HS-27A (cell line): Measurements from ENCODE around the gene NTN3.
"Not testable (repeated sequence)": the region's sequence is repeated elsewhere in the genome, so short reads cannot be mapped to it uniquely, and the experiment has no call there.

Source experiments
- DNase-seq: peaks from one replicate; pipeline ENCODE4 v3.0.0-alpha.2; 2012; ENCODE audit warnings: low read depth, missing footprints

Gene NTN3

DNA sequence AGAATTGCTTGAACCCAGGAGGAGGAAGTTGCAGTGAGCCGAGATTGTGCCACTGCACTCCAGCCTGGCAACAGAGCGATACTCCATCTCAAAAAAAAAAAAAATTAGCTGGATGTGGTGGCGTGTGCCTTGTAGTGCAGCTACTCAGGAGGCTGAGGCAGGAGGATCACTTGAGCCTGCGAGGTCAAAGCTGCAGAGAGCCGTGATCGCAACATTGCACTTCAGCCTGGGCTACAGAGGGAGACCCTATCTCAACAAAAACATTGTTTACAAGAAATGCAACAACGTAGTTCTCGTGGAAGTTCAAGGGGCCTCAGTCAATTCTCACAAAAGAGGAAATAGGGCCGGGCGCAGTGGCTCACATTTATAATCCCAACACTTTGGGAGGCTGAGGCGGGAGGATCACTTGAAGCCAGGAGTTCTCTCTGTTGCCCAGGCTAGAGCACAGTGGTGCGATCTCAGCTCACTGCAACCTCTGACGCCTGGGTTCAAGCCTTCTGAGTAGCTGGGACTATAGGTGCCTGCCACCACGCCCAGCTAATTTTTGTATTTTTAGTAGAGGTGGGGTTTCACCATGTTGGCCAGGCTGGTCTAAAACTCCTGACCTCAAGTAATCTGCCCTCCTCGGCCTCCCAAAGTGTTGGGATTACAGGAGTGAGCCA is 29.8 kb upstream of the NTN3 start:
- not testable (repeated sequence) for DNase-seq

DNA sequence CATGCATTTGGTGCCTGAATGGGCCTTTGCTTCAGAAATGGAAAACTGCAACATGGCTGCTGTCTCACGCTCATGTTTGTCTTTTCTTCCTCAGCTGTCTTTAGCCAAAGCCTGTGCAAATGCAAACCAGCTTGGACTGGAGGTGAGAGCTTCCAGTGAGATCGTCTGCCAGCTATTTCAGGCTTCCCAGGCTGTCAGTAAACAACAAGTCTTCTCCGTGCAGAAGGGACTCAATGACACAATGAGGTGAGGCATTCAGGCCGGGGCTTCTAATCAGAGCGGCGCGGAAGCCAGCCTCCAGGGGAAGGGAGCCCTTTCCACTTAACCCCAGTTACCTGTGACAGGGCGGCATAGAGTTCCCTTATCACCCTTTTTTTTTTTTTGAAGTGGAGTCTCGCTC is 27.5 kb upstream of the NTN3 start:
- DNase-seq: no peak

DNA sequence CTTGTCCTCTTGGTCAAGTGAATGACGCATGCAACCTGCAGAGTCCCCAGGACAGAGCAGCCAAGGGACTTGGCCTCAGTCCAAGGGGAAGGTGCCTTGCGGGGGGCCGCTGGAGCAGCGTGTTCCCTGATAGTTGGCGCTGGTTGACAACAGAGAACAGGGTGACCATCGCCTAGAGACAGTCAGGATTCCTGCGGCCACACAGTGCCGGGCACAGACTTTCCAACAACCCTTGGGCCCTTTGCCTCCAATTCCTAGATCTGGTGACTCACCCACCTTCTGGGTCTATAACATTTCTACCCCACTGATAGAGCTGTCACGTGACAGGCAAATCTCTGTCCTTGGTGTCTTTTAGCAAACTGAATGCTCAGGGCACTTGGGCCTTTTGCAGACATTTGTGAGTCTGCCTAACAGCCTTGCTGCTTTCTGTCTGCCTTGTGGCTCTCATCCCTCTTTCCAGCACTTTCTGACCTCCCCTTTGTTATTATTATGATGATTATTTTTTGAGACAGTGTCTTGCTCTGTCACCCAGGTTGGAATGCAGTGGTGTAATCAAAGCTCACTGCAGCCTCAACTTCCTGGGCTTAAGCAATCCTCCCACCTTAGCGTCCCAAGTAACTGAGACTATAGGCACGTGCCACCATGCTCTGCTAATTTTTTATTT is 23.0 kb upstream of the NTN3 start:
- no peak for DNase-seq

DNA sequence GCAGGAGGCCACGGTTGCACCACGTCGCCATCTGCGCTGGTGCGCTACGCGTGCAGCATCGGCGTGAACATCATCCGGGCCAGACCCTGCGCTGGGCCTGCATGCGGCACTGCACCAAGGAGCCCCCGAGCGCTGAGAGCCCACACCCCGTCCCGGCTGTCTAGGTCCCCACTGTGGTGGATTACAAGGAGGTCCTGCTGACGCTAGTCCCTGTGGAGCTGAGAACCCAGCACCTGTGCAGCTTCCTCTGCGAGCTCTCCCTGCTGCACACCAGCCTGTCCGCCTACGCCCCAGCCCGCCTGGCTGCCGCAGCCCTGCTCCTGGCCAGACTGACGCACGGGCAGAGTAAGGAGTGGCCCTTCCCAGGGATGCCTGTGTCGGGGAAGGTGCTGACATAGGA is 22.0 kb upstream of the NTN3 start:
- no peak for DNase-seq

DNA sequence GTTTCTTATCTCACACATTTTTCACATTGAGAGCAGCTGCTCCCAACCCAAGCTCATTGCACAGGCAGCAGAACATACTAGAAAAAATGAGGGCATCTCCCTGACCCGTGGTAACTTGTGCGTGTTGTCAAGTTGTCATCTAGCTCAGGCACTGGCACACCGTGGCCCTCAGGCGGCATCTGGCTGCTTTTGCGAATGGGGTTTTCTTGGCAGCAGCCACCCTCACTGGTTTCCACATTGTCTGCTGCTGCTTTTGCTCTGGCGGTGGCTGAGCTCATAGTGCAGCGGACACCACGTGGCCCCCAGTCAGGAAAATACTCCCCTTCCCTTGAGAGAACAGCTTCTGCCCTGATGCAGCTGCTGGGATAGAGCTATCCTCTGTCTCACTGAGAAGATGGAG is 20.6 kb upstream of the NTN3 start:
- no peak for DNase-seq

DNA sequence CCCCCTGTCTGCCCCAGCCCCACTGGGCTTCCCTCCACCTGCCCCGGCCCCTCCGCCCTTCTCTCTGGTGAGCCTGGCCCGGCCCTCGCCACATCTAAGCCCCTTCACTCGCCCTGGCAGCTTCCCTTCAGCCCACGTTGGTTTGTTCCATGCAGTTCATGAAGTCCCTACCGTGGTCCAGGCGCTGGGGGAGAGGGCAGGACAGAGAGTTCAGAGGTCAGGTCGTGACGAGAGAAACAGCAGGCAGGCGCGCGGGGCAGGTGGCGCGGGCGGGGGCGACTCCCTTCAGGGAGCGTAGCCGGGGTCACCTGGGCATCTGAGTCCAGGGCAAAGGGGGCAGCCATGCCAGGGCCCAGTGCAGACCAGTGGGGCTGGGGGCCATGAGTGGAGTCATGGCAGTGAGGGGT is 20.1 kb upstream of the NTN3 start:
- no peak for DNase-seq

DNA sequence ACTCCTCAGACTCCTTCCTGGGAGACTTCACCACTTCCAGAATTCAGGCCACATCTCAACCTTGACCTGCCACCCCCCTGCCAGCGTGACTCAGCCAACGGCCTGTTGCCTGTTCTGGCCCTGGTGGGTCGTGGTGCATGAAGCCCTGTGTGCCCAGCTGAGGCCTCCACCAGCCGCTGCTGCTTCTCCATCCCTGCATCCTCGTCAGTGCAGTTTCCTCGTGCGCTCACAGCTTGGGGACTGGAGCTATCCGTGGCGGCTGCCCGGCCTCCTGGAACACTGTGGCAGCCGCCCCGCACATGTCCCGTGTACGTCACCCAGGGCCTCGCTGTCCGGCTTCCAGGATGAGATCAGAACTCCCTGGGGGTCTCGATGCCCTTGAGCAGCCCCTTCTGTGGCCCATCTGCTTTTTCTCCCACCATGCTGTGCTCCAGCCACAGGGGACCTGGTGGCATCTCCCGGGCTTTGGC is 19.2 kb upstream of the NTN3 start:
- DNase-seq: no peak

DNA sequence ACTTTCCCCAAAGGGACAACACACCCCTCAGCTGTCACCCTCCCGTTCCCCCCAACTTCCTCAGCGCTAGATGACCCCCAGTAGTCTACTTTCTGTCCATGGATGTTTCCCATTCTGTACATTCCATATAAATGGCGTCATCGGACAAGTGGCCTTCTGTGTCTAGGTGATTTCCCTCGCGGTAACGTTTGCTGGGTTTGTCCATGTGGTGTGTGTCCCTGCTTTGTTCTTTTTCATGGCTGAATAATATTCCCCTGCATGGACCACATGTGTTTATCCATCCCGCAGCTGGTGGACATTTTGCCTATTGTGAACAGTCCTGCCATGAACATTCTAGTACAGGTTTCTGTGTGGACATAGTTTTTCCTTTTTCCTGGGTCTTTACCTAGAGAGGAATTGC is 18.4 kb upstream of the NTN3 start:
- DNase-seq: no peak

DNA sequence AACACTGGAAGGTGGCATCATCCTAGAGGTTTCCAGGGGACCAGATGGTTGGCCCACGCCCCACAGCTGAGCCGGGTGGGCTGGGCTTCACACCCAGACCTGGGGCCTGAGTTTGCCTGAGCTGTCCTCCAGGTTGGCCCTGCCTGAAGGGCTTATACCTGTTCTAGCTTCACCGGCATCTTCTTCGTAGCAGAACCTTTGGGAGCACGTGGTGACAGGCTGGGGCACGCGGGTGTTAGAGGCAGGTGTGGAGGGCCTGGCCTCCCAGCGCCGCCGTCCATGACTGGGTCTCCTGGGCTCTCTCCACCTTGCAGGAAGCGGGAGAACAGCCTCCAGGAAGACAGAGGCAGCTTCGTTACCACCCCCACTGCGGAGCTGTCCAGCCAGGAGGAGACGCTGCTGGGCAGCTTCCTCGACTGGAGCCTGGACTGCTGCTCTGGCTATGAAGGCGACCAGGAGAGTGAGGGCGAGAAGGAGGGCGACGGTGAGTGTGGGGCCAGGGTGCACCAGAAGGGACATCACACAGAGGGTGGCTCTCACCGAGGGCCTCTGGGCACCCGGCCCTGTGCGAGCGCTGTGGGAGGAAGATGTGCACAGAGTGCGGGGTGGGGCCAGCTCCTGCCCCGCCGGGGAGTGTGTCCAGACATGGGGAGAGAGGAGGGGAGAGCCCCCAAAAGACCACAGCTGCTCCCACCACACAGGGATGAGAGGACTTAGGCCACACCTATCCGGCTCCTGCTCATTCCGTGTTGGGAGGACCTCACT is 15.8 kb upstream of the NTN3 start:
- no peak for DNase-seq

DNA sequence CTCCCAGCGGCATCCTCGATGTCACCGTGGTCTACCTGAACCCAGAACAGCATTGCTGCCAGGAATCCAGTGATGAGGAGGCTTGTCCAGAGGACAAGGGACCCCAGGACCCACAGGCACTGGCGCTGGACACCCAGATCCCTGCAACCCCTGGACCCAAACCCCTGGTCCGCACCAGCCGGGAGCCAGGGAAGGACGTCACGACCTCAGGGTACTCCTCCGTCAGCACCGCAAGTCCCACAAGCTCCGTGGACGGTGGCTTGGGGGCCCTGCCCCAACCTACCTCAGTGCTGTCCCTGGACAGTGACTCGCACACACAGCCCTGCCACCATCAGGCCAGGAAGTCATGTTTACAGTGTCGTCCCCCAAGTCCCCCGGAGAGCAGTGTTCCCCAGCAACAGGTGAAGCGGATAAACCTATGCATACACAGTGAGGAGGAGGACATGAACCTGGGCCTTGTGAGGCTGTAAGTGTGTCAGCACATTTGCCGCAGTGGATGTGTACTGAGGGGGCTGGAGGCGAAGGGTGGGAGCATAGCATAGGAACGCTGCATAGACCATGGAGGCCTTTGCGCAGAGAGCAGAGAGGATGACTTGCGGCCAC is 14.4 kb upstream of the NTN3 start:
- DNase-seq: no peak

DNA sequence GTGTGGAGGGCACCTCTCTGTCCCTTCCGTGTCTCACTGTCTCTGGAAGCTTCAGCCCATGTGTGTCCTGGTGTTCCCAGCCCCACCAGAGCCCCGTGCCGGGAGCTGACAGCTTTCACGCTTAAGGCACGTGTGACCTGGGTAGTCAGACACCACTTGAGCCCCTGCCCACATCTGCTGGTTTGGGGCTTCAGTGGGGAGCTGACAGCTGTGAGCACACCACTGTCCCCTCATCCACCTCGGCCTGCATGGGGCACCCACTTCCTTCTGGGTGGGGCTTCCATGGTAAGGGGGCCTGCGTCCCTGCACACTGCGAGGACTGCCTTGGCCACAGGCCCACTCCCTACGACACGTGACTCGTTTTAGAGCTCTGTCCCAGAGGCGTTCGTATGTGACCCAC is 13.8 kb upstream of the NTN3 start:
- no peak for DNase-seq

DNA sequence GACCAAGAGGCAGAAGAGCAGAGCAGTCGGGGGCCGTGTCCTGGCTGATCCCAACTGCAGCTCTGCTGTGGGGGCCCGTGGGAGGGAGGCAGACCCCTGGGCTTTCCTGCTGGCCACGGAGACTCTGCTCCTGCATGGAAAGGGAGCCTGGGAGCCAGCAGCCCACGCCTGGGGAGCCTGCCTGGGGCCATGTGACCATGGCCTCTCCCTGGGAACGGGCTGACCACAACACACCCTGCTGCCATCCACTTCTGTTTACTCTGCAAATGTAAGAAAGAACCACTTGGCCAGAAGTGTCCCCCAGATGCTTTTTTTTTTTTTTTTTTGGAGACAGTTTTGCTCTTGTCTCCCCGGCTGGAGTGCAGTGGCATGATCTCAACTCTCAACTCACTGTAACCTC is 13.2 kb upstream of the NTN3 start:
- no peak for DNase-seq

DNA sequence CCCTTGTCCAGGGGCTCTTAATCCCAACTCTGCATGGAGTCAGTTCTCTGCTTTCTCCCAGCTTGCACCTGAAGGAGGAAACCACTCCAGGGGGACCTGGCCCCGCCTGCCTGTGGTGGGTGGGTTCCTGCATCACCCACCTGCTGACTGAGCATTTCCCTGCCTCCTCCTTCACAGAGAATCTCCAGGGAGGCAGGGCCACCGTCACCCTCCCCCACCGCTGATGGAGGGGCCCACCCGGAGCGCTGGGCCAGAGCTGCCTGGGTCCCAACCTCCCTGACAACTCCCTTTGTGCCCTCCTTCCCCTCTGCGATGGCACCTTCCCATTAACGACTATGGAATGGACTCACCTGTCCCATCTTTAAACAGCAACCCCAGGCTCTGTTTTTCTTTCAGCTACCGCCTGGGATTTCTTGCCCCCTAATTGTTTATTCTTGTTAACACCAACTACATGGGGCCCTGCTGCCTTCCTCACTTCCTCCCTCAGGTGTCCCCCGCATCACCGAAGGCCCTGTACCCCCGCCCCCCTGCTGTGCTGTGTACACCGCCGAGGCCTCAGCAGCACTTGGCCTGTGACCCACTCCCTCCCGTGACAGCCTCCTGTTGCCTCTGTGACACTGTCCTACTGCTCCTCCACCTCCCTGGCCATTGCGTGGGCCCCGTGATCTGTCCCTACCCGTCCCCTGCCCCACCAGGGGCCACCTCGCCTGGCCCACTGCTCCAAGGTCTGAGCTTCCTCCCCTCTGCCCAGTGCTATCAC is 12.0 kb upstream of the NTN3 start:
- DNase-seq: no peak

DNA sequence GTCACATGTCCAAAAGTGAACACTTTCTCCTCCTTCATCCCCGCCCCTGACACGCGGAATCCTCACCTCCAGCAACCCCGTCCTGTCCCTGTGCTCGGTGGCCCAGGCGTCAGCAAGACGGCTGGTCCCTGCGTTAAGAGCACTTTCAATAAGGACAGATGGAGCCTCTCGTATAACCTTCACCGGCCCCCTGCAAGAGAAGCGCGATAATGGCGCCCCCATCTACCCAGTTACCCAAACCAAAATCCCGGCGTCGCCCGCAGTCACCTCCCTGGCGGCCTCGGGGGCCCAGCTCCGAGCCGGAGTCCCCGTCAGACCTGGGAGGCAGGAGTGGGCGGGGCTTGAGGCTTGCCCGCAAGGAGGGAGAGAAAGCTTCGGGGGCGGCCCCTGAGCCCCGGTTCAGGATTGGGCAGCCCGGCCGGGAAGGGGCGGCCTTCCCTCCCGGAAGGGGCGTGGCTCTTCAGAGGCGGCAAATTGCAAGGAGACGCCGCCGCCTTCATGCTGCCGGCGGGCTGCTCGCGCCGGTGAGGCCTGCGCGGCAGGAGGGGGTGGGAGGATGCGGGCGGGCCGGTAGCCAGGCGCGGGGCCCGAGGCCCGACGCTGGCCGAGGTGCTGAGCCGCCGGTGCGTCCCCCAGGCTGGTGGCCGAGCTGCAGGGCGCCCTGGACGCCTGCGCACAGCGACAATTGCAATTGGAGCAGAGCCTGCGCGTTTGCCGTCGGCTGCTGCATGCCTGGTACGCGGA is 11.3 kb upstream of the NTN3 start, which contains the start of gene TEDC2:
TSS of gene TEDC2 (plus strand) at position 463 of the 744 bp plus-strand sequence. CDS start at position 499, 36 bp downstream.
- DNase-seq: peak; percentile 73

DNA sequence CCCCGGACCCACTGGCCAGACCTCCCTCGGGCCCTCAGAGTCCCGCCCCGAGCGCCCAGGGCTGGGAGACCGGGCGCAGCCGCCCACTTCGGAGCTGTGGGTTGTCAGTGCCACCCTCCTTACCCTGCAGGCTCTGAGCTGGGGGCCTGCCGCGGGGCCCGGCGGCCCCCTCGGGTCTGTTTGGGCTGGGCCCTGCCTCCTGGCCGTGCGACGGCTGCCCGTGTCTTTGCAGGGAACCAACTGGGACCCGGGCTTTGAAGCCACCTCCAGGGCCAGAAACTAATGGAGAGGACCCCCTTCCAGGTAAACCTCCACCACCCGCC is 10.7 kb upstream of the NTN3 start:
- DNase-seq: no peak

DNA sequence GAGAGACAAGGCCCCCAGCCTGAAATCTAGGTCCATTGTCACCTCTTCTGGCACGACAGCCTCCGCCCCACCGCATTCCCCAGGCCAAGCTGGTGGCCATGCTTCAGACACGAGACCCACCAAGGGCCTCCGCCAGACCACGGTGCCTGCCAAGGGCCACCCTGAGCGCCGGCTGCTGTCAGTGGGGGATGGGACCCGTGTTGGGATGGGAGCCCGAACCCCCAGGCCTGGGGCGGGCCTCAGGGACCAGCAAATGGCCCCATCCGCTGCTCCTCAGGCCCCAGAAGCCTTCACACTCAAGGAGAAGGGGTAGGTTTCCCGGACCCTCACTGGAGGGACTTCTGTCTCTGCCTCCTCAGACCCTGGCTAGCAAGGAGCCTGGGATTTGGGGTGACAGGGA is 10.2 kb upstream of the NTN3 start:
- no peak for DNase-seq

DNA sequence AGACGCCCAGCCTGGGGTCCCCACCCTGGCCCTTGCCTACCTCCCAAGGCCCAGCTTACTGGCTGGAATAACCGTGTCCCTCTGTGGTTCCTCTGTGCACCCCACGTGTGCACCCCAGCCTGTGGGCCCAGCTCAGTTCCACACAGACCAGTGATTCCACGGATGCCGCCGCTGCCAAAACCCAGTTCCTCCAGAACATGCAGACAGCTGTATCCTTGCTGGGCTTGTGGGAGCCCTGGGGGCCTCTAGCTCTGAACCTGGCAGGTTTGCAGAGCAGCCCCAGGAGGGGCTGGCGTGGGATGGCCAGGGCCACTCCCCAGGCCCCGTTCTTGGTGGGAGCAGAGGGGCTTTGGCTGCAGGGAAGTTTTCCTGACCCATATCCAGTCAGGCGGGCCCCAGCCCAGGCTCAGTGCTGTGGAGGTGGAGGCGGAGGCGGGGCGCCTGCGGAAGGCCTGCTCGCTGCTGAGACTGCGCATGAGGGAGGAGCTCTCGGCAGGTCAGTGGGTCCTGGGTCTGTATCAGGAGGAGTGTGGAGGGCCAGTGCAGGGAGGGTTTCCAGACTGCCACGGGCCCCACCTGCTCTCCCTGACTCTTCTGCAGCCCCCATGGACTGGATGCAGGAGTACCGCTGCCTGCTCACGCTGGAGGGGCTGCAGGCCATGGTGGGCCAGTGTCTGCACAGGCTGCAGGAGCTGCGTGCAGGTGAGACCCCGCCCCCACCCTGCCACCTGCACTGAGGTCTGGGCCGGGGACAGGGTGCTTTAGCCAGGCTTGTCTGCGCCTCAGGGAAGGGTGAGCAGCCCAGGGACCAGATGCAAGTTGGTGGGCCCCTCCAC is 8.8 kb upstream of the NTN3 start:
- no peak for DNase-seq

DNA sequence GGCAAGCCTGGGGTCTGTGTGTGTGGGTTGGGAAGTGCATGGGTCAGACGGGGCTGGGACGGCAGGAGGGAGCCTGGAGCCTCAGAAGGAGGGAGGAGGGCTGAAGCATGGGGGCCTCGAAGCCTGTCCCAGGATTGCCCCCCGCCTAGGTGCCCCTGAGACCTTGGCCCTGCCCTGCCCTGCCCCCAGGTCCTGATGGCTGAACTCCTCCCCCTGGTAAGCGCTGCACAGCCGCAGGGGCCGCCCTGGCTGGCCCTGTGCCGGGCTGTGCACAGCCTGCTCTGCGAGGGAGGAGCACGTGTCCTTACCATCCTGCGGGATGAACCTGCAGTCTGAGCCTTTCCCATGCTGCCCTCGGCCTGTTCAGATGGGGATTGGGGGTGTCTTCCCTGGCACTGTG is 6.8 kb upstream of the NTN3 start:
- DNase-seq: no peak

DNA sequence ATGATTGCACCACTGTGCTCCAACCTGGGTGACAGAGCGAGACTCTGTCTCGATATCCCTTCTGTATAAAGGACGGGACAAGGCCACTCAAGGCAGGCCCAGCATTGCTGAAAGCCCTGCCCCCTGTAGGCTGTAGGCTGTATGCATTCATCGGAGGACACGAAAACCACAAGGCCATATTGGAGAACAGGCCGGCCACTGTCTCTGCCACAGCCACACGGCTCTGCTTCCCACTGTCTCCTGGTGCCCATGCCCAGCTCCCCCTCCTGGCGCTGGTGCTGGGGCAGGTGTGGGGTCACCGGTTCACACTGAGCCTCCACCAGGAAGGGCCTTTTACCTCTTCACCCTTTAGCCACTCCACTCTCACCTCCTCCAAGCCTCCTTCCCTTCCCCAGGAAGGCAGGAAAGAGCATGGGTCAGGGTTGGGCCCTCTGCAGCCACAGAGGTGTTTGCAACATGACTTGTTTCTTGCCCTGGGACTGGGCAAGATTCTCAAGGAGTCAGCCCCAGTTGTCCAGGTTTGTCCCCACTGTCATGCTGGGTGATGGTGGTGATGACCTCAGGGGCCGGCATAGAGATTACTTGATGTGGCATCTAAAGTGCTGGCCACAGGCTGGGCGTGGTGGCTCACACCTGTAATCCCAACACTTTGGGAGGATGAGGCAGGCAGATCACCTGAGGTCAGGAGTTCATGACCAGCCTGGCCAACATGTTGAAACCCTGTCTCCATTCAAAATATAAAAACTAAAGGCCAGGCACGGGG is 5.3 kb upstream of the NTN3 start:
- no peak for DNase-seq
